Tibial nerve (tissue), 4 donors: ENCODE results near the gene DNLZ. TPM values are rescaled to one million over a fixed set of nuclear protein-coding genes. Genes with fewer than 3 reads are reported as not detected.

ENCODE experiments used
- DNase-seq, 2 donors: peaks; one replicate each; pipeline ENCODE4 v3.0.0-alpha.2; 2019; ENCODE audit warnings: low spot score in 2 of 2
- H3K27ac ChIP-seq, 4 donors: fragments of 200-600 bp; sonication (generic) in 3 of 4; one replicate each; pipeline ENCODE4 v1.5.1; 2017 to 2019; ENCODE audit warnings: mild to moderate bottlenecking in 1 of 4
- H3K27me3 ChIP-seq, 2 donors: fragments of 200-600 bp; sonication (generic) in 1 of 2; one replicate each; pipeline versions ENCODE4 v1.5.1 to v1.6.0; 2017 to 2019
- H3K36me3 ChIP-seq, 3 donors: fragments of 200-600 bp; sonication (generic); one replicate each; pipeline ENCODE4 v1.5.1; 2018 to 2019
- H3K4me1 ChIP-seq, 4 donors: fragments of 200-600 bp; sonication (generic) in 3 of 4; one replicate each; pipeline ENCODE4 v1.5.1; 2017 to 2019
- H3K4me3 ChIP-seq, 4 donors: fragments of 200-600 bp; sonication (generic) in 3 of 4; one replicate each; pipeline ENCODE4 v1.5.1; 2017 to 2019; ENCODE audit warnings: mild to moderate bottlenecking in 1 of 4, moderate library complexity in 1 of 4
- H3K9me3 ChIP-seq, 4 donors: fragments of 200-600 bp; sonication (generic) in 3 of 4; one replicate each; pipeline ENCODE4 v1.5.1; 2017 to 2019
- EP300 ChIP-seq, 2 donors: sonication (generic); formaldehyde crosslinking; IDR thresholded peaks; one replicate each; pipeline ENCODE4 v1.6.1; 2017; ENCODE audit warnings: antibody characterized with exemption in 2 of 2, mild to moderate bottlenecking in 1 of 2
- POLR2A ChIP-seq, 2 donors: fragments of 450-650 bp; IDR thresholded peaks; one replicate each; pipeline ENCODE4 v1.6.1; 2017; ENCODE audit warnings: antibody characterized with exemption in 2 of 2, mild to moderate bottlenecking in 2 of 2, moderate library complexity in 2 of 2
- WGBS, 2 donors: methylation state at CpG; one replicate each; pipeline ENCODE4 v1.1.5; 2018; 5-methylcytosine and 5-hydroxymethylcytosine counted together
- total RNA-seq, 4 donors: library from RNA; depleted of rRNA; stranded (reverse); fragments of >200 nt; gene quantifications; one replicate each; pipeline ENCODE4 v1.1.0, GENCODE V29; 2016
- TF ChIP-seq, protein P1 (sequence below), 5 experiments: fragments of 200-600 bp in 3 of 5; fragments of 450-650 bp in 2 of 5; sonication (generic) in 3 of 5; IDR thresholded peaks; one replicate each; pipeline ENCODE4 v1.5.1; 2016 to 2019; ENCODE audit warnings: antibody characterized with exemption in 5 of 5, mild to moderate bottlenecking in 3 of 5, moderate library complexity in 2 of 5

The DNLZ gene
- total RNA-seq, 4 donors from 2014 or later, result 49.4 to 79.5 (median 70.8) TPM

DNA sequence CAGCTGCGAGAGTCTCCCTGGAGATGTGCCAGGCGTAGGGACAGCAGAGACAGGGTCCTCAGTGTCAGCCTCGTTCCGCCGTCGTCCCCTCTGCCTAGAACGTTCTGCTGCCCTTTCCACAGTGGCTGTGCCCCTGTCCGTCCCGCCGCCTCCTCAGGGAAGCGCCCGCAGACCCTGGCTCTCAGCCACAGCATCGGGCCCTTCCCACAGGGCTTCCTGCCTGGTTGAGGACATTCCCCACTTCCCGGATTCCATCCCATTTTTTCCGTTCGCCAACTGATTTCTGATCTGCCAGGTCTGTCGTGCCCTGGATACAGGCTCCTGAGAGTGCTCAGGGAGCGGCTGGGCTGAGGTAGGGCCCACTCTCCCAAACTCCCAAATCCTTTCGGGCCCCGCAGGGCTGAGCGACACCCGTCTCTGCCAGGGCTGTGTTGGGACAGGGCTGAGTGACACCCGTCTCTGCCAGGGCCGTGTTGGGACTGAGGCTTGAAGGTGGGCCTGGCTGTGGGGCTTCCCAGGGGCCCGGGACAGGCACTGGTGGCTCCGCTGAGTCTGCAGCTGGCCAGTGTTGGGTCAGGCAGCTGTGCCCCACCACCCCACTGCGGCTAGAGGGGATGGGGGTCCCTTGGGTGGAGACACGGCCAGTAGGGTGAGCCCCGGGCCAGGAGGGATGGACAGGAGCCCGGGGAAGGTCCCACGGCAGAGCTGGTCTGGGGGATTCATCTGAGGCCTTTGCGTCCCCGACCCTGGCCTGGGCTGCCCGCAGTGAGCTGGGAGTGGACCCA lies 15.9 kb downstream of the DNLZ start:
- H3K4me1 ChIP-seq, result peaks cover 0 to 61% (median 31%) of the 10 kb centered on the region in 4 donors
- TF ChIP-seq, protein P1, sequence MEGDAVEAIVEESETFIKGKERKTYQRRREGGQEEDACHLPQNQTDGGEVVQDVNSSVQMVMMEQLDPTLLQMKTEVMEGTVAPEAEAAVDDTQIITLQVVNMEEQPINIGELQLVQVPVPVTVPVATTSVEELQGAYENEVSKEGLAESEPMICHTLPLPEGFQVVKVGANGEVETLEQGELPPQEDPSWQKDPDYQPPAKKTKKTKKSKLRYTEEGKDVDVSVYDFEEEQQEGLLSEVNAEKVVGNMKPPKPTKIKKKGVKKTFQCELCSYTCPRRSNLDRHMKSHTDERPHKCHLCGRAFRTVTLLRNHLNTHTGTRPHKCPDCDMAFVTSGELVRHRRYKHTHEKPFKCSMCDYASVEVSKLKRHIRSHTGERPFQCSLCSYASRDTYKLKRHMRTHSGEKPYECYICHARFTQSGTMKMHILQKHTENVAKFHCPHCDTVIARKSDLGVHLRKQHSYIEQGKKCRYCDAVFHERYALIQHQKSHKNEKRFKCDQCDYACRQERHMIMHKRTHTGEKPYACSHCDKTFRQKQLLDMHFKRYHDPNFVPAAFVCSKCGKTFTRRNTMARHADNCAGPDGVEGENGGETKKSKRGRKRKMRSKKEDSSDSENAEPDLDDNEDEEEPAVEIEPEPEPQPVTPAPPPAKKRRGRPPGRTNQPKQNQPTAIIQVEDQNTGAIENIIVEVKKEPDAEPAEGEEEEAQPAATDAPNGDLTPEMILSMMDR (IDR thresholded peaks at IDR 0.05), result no peak
- TF ChIP-seq EP300 (IDR thresholded peaks at IDR 0.05) (no peak), POLR2A (IDR thresholded peaks at IDR 0.05) (no peak)
- no peaks in the 10 kb centered on the region for H3K27me3 ChIP-seq
- H3K27ac ChIP-seq, result peak overlapping the region; percentile 10 to 93 (median 86)
- H3K9me3 ChIP-seq, result no peaks in the 10 kb centered on the region
- no peak overlapping the region for H3K4me3 ChIP-seq
- DNase-seq, result no peak
- H3K36me3 ChIP-seq, result peaks cover 0 to 38% (median 0%) of the 10 kb centered on the region in 3 donors
- 59 to 74% methylated on average over 23 to 29 of the region's 34 CpGs for WGBS, 2 donors

DNA sequence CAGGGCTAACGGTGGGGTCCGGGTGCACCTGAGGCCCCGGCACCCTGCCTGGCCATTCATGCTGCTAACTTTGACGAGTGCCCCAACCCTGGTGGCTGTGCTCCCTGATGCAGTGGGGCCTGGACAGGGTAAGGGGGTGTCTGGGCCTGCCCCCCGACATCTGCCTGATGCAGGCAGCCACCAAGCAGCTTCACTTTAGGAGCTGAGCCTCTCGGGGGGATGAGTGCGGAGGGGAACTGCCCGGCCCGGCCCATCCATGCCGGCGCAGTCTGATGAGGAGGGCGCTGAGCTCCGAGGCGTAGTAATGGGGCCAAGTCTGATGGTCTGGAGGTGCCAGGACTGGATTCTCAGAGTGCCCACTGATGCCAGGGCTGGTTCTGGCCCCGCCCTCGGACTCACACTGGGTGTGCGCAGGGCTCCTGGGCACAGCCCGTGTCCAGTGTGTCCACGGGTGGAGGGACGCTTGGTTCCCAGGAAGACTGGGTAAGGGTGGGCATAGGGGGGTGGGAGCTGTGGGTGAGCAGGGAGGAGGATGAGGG lies 16.5 kb downstream of the DNLZ start:
- Histone ChIP-seq H3K27ac (peak overlapping the region; percentile 10 to 93 (median 86)), H3K36me3 (peaks cover 0 to 38% (median 0%) of the 10 kb centered on the region in 3 donors), H3K9me3 (no peaks in the 10 kb centered on the region), H3K4me3 (peak overlapping the region in 1 of 4 donors; percentile 29), H3K27me3 (no peaks in the 10 kb centered on the region), H3K4me1 (peaks cover 0 to 63% (median 32%) of the 10 kb centered on the region in 4 donors)
- 58 to 75% methylated on average over 11 to 15 of the region's 20 CpGs for WGBS, 2 donors
- no peak for DNase-seq
- TF ChIP-seq POLR2A (IDR thresholded peaks at IDR 0.05) (no peak), EP300 (IDR thresholded peaks at IDR 0.05) (no peak)

GRCh38 chr9:136346157-136346481 lies 17.4 kb downstream of the DNLZ start:
- Histone ChIP-seq H3K4me3 (peak overlapping the region in 3 of 4 donors; percentile 7 to 29 (median 28)), H3K9me3 (no peaks in the 10 kb centered on the region), H3K27ac (peak overlapping the region; percentile 75 to 93 (median 86)), H3K36me3 (peaks cover 0 to 32% (median 0%) of the 10 kb centered on the region in 3 donors), H3K4me1 (peaks cover 0 to 72% (median 39%) of the 10 kb centered on the region in 4 donors), H3K27me3 (no peaks in the 10 kb centered on the region)
- TF ChIP-seq POLR2A (IDR thresholded peaks at IDR 0.05) (no peak), EP300 (IDR thresholded peaks at IDR 0.05) (no peak)
- TF ChIP-seq, protein P1 (IDR thresholded peaks at IDR 0.05), result no peak
- DNase-seq, result no peak
- WGBS, 2 donors, result 10 to 38% methylated on average over 5 to 6 of the region's 10 CpGs

DNA sequence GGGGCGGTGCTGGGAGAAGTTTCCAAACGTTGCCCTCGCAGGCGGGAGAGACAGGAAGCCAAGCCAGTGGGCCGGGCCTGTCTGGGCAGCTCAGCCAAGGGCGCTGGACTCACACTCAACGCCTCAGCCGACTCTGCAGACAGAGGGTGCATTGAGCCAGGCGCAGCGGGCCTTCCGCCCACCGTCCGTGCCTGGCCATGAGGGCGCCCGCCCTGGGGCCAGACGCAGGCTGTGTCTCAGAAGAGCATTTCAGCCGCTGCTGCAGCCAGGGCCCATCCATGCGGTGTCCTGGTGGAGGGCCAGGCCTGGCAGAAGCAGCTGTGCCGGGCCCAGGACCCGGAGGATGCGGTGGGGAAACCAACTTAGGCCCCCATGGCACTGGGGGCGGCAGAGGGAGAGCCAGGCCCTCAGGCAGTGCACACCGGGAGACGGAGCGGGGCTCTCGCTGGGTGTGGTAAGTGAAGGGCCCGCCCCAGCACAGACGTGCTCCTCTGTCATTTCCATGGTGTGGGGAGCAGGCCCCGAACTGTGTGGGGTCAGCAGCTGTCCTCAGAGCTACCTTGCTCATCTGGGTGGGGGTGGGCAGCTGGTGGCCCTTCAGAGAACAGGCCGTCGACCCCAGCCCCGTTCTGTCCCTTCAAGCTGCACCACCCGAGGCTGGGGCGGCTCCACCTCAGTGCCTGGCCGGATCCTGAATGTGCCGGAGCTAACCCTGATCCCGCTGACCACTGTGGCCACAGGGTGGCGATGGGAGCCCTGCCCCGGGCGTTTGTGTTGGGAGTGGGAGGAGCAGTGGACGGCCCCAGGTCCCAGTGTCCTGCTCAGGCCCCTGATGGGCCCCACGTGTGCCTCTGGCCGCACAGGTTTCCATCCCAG lies 18.0 kb downstream of the DNLZ start:
- Histone ChIP-seq H3K9me3 (no peaks in the 10 kb centered on the region), H3K27me3 (no peaks in the 10 kb centered on the region), H3K4me3 (peak overlapping the region in 3 of 4 donors; percentile 7 to 29 (median 28)), H3K4me1 (peaks cover 0 to 78% (median 45%) of the 10 kb centered on the region in 4 donors), H3K27ac (peak overlapping the region; percentile 75 to 93 (median 86)), H3K36me3 (peaks cover 0 to 30% (median 0%) of the 10 kb centered on the region in 3 donors)
- TF ChIP-seq, protein P1 (IDR thresholded peaks at IDR 0.05), result peak; percentile 32 to 83 (median 58)
- TF ChIP-seq EP300 (IDR thresholded peaks at IDR 0.05) (peak; percentile 52 to 83), POLR2A (IDR thresholded peaks at IDR 0.05) (peak; percentile 8 to 50)
- DNase-seq, result peak; percentile 52 to 67
- WGBS, 2 donors, result 21 to 24% methylated on average over 4 to 42 of the region's 43 CpGs

DNA sequence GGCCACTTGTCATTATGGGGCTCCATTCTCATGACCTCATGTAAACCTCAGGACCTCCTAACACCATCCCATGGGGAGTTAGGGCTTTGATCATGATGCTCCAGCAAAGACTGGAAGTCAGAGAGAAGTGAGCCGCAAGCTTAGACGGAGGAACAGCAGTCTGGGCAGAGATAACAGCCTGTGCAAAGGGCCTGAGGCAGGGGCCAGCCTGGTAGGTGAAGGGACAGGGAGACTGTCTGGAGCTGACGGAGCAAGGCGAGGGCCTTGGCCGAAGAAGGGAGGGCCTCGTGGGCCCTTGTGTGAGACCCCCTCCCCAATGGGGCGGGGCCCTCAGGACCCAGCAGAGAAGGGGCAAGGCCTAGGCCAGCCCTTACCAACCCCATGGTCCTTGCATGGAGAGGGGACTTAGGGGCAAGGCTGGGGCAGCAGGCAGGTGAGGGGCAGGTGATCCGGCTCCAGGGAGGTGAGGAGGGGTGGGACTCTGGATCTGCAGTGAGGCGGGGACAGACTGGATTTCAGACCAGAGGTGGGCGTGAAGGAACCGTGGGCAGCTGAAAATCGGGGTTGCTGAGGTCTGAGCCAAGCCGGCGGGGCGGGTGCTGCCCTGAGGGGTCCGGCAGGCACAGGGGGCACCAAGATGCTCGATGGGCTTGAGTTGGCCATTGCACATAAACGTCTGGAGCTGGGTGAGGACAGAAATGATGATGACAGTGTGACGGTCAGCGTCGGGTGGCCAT lies 18.8 kb downstream of the DNLZ start:
- Histone ChIP-seq H3K9me3 (no peaks in the 10 kb centered on the region), H3K4me3 (no peak overlapping the region), H3K27ac (peak overlapping the region; percentile 75 to 93 (median 86)), H3K36me3 (peaks cover 0 to 30% (median 0%) of the 10 kb centered on the region in 3 donors), H3K27me3 (no peaks in the 10 kb centered on the region), H3K4me1 (peaks cover 0 to 86% (median 51%) of the 10 kb centered on the region in 4 donors)
- no peak for DNase-seq
- 54 to 55% methylated on average over 21 of the region's 21 CpGs for WGBS, 2 donors
- no peak for TF ChIP-seq POLR2A (IDR thresholded peaks at IDR 0.05)
- TF ChIP-seq, protein P1 (IDR thresholded peaks at IDR 0.05), result no peak
- TF ChIP-seq EP300 (IDR thresholded peaks at IDR 0.05), result no peak
